ENCODE results near the gene ANGPT4. TPM values are rescaled to one million over a fixed set of nuclear protein-coding genes. Genes with fewer than 3 reads are reported as not detected.

The ANGPT4 gene
- total and polyA plus RNA-seq, 2 of the 13 experiments (the other 11 are each of a cell fraction or from before 2014, with no cell fraction given), result not detected

GRCh38 chr20:840858-841567 lies 75.1 kb downstream of the ANGPT4 start (continued):
- TF ChIP-seq ZBTB39 (CRISPR knock-in tag; IDR thresholded peaks at IDR 0.05), result no peak
- no peak for TF ChIP-seq ZC3H13 (CRISPR knock-in tag; IDR thresholded peaks at IDR 0.05)
- no peak for TF ChIP-seq PHF21A (CRISPR knock-in tag; IDR thresholded peaks at IDR 0.05)
- peak; percentile 51; the same call in 1 of the 2 replicates for TF ChIP-seq RBFOX2 (IDR thresholded peaks at IDR 0.05; ENCODE audit: low read depth, low read length)
- TF ChIP-seq KLF6 (CRISPR knock-in tag; IDR thresholded peaks at IDR 0.05), result no peak
- TF ChIP-seq HOXA3 (CRISPR knock-in tag; IDR thresholded peaks at IDR 0.05), result peak; percentile 77
- TF ChIP-seq ZNF20 (CRISPR knock-in tag; IDR thresholded peaks at IDR 0.05), result no peak
- TF ChIP-seq TFAP4 (IDR thresholded peaks at IDR 0.05; ENCODE audit: borderline replicate concordance, low read depth), result peak; percentile 52; the same call in 1 of the 2 replicates
- TF ChIP-seq MXI1 (IDR thresholded peaks at IDR 0.05; ENCODE audit: borderline replicate concordance, low read depth, low read length), result 0 out of 3 replicates have a peak, but pooled peaks have one; percentile 15
- no peak for TF ChIP-seq ZNF776 (CRISPR knock-in tag; IDR thresholded peaks at IDR 0.05)
- TF ChIP-seq FOXJ3 (CRISPR knock-in tag; IDR thresholded peaks at IDR 0.05; ENCODE audit: borderline replicate concordance), result no peak
- no peak for TF ChIP-seq LCORL (IDR thresholded peaks at IDR 0.05)
- TF ChIP-seq LCORL (CRISPR knock-in tag; IDR thresholded peaks at IDR 0.05), result no peak
- 0 out of 2 replicates have a peak, but pooled peaks have one; percentile 60 for TF ChIP-seq ZHX1 (CRISPR knock-in tag; IDR thresholded peaks at IDR 0.05; ENCODE audit: low read depth)
- TF ChIP-seq ZNF160 (CRISPR knock-in tag; IDR thresholded peaks at IDR 0.05), result 0 out of 2 replicates have a peak, but pooled peaks have one; percentile 18
- TF ChIP-seq ZNF768 (CRISPR knock-in tag; IDR thresholded peaks at IDR 0.05), result peak; percentile 14; the same call in 1 of the 2 replicates
- peak; percentile 90; the same call in 1 of the 2 replicates for TF ChIP-seq HES4 (CRISPR knock-in tag; IDR thresholded peaks at IDR 0.05; ENCODE audit: borderline replicate concordance)
- 0 out of 2 replicates have a peak, but pooled peaks have one; percentile 63 for TF ChIP-seq DNMT1 (CRISPR knock-in tag; IDR thresholded peaks at IDR 0.05)
- 0 out of 2 replicates have a peak, but pooled peaks have one; percentile 31 for TF ChIP-seq MTERF4 (CRISPR knock-in tag; IDR thresholded peaks at IDR 0.05)
